Lower lobe of right lung (tissue), 2 donors: ENCODE results near the gene HM13. TPM values are rescaled to one million over a fixed set of nuclear protein-coding genes. Genes with fewer than 3 reads are reported as not detected.
A peak's percentile ranks its signal among the peaks of the same experiment; 100 is the strongest.

Experiments used
- ATAC-seq, 2 donors: fragments of 200-7000 bp; cut with Tn5 transposase; one replicate each; pipeline ENCODE4 v1.9.1; 2020 to 2022; ENCODE audit warnings: mild to moderate bottlenecking in 2 of 2, moderate library complexity in 2 of 2
- DNase-seq: peaks from one replicate; pipeline ENCODE4 v3.0.0-alpha.2; 2020
- H3K27ac ChIP-seq: fragments of 200-600 bp; one replicate; pipeline ENCODE4 v1.8.0; 2022
- H3K27me3 ChIP-seq: fragments of 200-600 bp; one replicate; pipeline ENCODE4 v1.8.0; 2022; ENCODE audit warnings: low read depth
- H3K36me3 ChIP-seq: fragments of 200-600 bp; one replicate; pipeline ENCODE4 v1.8.0; 2022; ENCODE audit warnings: mild to moderate bottlenecking
- H3K4me1 ChIP-seq: fragments of 200-600 bp; one replicate; pipeline ENCODE4 v1.8.0; 2022
- H3K4me3 ChIP-seq: fragments of 200-600 bp; one replicate; pipeline ENCODE4 v1.8.0; 2022; ENCODE audit warnings: mild to moderate bottlenecking
- H3K9me3 ChIP-seq: fragments of 200-600 bp; one replicate; pipeline ENCODE4 v1.8.0; 2022
- intact Hi-C: fragments of 100-400 bp; cut with DNase I; formaldehyde crosslinking; loops from one replicate; pipeline ENCODE4 v1.11.0; 2022
- total RNA-seq: library from RNA; stranded (reverse); fragmentation: NEBNext Ultra II Directional; extraction: Animal tissue kit (Norgen Biotek cat#: 25700); gene quantifications from one replicate; pipeline ENCODE4 v1.2.1, GENCODE V29; 2021
- TF ChIP-seq, protein P1 (sequence below): fragments of 200-600 bp; IDR thresholded peaks from one replicate; pipeline ENCODE4 v1.8.0; 2022; ENCODE audit warnings: antibody characterized with exemption, mild to moderate bottlenecking
- donor health status: DM: no; HTN: yes; CAD: no; lungs with severe emphysema.

HM13 gene
- total RNA-seq, 1 donor from 2014 or later, result 134 TPM

DNA sequence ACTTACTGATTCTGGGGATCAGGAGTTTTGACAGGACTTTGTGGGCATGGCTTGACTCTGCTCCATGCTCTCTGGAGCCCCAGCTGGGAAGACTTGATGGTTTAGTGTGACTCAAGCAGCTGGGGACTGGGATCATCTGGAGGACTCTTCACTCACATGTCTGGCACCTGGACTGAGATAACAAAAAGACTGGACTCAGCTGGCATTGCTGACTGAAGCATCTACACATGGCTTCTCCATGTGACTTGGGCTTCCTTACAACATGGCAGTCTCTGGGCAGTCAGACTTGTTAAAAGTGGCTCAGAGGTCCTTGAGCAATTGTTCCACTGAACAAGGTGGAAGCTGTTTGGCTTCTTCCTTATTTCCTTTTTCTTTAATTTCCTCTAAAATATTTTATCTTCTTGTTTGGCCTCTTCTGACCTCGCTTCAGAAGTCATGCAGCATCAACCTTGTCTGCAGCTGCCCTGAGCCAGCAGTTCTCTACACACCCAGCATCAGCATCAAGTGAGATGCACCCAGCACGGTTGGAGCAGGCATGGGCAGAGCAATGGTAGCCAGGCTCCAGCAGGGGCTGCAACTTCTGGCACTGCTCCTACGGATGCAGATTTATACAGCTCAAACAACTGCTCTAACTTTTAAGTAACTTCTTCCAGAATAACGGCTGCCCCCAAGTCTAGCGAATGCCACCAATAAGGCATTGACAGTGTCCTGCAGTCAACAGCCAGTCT lies 5.6 kb upstream of the HM13 start:
- no peak for ATAC-seq
- peaks cover 3% of the 10 kb centered on the region for H3K9me3 ChIP-seq
- no peaks in the 10 kb centered on the region for H3K27me3 ChIP-seq
- intact Hi-C loops, result no loop called here
- H3K4me1 ChIP-seq, result peaks cover under 1% of the 10 kb centered on the region
- no peaks in the 10 kb centered on the region for H3K36me3 ChIP-seq
- no peak overlapping the region for H3K4me3 ChIP-seq
- no peak overlapping the region for H3K27ac ChIP-seq
- TF ChIP-seq, protein P1, sequence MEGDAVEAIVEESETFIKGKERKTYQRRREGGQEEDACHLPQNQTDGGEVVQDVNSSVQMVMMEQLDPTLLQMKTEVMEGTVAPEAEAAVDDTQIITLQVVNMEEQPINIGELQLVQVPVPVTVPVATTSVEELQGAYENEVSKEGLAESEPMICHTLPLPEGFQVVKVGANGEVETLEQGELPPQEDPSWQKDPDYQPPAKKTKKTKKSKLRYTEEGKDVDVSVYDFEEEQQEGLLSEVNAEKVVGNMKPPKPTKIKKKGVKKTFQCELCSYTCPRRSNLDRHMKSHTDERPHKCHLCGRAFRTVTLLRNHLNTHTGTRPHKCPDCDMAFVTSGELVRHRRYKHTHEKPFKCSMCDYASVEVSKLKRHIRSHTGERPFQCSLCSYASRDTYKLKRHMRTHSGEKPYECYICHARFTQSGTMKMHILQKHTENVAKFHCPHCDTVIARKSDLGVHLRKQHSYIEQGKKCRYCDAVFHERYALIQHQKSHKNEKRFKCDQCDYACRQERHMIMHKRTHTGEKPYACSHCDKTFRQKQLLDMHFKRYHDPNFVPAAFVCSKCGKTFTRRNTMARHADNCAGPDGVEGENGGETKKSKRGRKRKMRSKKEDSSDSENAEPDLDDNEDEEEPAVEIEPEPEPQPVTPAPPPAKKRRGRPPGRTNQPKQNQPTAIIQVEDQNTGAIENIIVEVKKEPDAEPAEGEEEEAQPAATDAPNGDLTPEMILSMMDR, result no peak
- no peak for DNase-seq

DNA sequence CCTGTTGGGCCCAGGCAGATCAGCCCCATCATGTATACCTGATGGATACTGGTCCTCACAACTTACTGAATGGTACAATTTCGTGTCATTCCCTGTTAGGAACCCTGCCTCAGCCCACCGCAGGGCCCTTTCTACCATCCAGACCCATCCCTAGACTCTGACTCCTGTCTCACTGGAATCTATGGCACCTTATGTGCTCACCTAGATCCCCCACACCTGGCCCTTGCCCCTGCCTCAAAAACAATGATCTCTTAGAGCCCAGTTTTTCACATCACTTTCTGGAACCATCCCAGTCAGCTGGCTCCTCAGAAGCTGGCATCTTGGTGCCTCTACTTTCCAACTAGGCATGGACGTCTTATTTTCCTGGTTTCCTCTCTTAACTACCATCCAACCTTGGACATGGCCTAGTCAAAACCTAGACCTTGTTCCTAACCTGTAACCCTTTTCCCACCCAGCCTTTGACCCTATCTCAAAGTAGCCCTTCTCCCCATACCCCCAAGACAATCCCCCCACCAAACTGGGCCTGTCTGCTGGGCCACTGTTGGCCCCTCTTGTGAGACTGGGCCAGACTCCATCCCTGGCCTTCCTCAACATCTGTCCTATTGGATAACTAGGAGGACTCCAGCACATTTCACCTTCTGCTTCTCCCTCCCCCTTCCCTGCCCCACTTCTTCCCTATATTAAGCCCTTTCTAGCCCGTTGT lies 981 bp downstream of the HM13 start:
- H3K9me3 ChIP-seq, result no peaks in the 10 kb centered on the region
- H3K36me3 ChIP-seq, result no peaks in the 10 kb centered on the region
- peak overlapping the region; percentile 87 for H3K27ac ChIP-seq
- H3K4me1 ChIP-seq, result peaks cover 42% of the 10 kb centered on the region
- TF ChIP-seq, protein P1, result no peak
- H3K4me3 ChIP-seq, result peak overlapping the region; percentile 100
- intact Hi-C loops, result no loop called here
- no peaks in the 10 kb centered on the region for H3K27me3 ChIP-seq
- no peak for ATAC-seq
- no peak for DNase-seq

DNA sequence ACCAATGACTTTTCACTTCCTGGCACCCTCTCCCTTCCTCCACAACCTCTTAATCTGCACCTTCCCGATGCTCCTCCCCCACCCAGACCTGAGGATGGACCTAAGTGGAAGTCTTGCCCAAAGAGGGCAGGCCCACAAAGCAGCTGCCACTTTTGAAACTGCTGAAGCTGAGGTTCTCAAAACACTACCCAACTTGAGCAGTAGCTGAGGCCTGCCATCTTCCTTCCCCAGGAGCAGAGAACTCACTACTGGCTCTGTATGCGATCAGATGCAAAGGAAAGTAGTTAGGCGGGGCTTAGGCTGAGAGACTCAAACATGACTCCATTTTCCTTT lies 1.5 kb downstream of the HM13 start:
- DNase-seq, result no peak
- Histone ChIP-seq H3K36me3 (no peaks in the 10 kb centered on the region), H3K9me3 (no peaks in the 10 kb centered on the region), H3K4me3 (peak overlapping the region; percentile 100), H3K4me1 (peaks cover 47% of the 10 kb centered on the region), H3K27me3 (no peaks in the 10 kb centered on the region), H3K27ac (peak overlapping the region; percentile 41)
- ATAC-seq, result no peak
- TF ChIP-seq, protein P1, result no peak
- intact Hi-C loops, result no loop called here

DNA sequence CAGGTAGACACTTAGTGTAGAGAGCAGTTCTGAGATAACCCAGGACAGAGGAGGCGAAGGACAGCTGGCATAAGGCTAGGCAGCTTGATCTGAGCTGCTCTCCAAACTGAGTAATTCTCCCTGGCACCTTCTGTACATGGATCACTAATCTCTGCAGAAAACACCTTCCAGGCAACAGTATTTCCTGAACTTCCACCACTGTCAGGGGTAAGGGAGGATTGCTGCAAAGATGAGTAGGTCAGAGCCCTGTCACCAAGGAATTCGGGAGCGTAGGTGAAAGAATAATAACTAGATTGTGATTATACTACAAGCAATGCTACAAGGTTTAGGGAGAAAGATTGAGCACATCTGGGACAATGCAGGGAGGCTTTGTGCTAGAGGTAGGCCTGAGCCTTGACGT lies 1.9 kb downstream of the HM13 start:
- H3K27ac ChIP-seq, result peak overlapping the region; percentile 41
- no peak for ATAC-seq
- H3K9me3 ChIP-seq, result no peaks in the 10 kb centered on the region
- TF ChIP-seq, protein P1, result no peak
- H3K27me3 ChIP-seq, result no peaks in the 10 kb centered on the region
- peaks cover 47% of the 10 kb centered on the region for H3K4me1 ChIP-seq
- DNase-seq, result no peak
- intact Hi-C loops, result no loop called here
- H3K36me3 ChIP-seq, result peaks cover 4% of the 10 kb centered on the region
- H3K4me3 ChIP-seq, result peak overlapping the region; percentile 100

DNA sequence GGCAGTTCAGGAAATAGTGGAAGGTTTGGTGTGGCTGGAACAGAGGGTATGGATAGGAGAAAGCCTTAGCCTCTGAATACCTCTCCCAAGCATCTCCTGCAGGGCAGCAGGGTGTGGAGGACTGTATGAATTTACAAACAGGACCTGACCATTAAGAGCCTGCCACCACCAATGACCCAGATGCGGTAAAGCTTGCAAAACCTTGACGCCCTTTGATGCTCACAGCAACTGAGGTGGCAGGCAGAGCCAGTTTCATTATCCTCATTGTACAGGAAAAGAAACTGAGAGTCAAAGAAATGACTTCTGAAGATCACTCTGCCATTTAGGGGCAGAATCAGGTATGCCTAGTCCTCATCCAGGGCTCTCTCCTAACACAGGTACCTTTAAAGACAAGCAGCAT lies 2.4 kb downstream of the HM13 start:
- Histone ChIP-seq H3K4me1 (peaks cover 47% of the 10 kb centered on the region), H3K27me3 (no peaks in the 10 kb centered on the region), H3K9me3 (no peaks in the 10 kb centered on the region), H3K36me3 (peaks cover 9% of the 10 kb centered on the region), H3K4me3 (peak overlapping the region; percentile 100), H3K27ac (peak overlapping the region; percentile 1)
- TF ChIP-seq, protein P1, result no peak
- intact Hi-C loops, result no loop called here
- ATAC-seq, result no peak
- DNase-seq, result no peak
